Measurements from ENCODE around the gene MORC1. TPM values are rescaled to one million over a fixed set of nuclear protein-coding genes. Genes with fewer than 3 reads are reported as not detected.

The MORC1 gene, protein sequence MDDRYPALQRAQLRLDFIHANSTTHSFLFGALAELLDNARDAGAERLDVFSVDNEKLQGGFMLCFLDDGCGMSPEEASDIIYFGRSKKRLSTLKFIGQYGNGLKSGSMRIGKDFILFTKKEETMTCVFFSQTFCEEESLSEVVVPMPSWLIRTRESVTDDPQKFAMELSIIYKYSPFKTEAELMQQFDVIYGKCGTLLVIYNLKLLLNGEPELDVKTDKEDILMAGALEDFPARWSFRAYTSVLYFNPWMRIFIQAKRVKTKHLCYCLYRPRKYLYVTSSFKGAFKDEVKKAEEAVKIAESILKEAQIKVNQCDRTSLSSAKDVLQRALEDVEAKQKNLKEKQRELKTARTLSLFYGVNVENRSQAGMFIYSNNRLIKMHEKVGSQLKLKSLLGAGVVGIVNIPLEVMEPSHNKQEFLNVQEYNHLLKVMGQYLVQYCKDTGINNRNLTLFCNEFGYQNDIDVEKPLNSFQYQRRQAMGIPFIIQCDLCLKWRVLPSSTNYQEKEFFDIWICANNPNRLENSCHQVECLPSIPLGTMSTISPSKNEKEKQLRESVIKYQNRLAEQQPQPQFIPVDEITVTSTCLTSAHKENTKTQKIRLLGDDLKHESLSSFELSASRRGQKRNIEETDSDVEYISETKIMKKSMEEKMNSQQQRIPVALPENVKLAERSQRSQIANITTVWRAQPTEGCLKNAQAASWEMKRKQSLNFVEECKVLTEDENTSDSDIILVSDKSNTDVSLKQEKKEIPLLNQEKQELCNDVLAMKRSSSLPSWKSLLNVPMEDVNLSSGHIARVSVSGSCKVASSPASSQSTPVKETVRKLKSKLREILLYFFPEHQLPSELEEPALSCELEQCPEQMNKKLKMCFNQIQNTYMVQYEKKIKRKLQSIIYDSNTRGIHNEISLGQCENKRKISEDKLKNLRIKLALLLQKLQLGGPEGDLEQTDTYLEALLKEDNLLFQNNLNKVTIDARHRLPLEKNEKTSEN
- total RNA-seq = not detected in 2 replicates

DNA sequence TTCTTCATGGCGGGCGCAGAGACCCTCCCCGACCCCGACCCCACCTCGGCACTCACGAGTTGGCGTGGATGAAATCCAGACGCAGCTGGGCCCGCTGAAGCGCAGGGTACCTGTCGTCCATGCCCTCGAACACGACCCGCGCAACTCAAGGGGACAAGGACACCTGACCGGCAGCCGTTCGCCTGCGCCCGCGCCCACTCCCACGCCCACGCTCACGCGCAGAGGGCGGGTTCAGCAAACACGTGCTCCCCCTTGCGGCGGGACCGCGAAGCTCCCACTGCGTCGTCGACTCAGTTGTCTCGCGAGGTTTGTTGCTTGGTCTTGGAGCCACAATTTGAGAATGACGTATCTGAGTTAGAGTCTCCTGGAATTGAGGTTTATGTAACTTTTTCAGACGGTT is at the start of gene MORC1:
Gene MORC1 (minus strand): TSS at position 196 of the 400 bp plus-strand sequence. CDS start 75 bp downstream, at position 121.

DNA sequence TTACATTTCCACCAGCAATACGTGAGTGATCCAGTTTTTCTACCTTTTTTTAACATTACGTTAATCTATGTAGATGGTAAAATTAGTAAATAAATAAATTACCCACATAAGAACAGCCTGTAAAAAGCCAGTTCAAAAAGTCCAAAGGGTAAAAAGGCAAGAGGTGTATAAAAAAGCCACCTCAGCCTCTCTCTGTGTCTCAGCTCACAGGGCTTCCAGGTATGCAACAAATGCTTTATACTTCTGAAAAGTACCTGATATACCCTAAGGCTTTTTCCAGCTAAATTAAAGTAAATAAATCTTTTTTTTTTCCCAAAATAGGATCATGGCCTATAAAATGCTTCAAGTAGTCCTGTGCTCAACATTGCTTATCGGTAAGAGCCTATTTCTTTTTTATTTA is 18.6 kb upstream of the MORC1 start, which contains the start of gene C3orf85:
Gene C3orf85 (plus strand): TSS at position 197 of the 400 bp plus-strand sequence. CDS start 129 bp downstream, at position 326.

DNA sequence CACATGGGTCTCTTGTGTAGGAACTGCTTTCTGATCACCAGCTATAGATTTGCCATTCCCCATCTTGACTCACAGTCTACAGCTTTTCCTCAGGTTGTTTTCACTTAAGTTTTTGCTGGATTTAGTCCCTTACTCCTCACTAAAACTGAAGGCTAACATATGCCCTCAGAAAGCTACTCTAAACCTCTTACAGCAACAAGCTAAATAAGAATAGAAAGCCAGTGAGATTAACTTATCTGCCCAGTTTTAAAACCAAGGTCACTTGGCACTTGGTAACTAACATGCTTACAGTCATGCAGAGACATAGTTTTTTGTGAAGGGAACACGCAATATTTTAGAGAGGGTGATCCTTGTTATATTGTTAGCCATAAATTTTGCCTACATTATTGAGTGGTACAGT is 164.2 kb downstream of the MORC1 start, which contains the start of gene GUCA1C:
Gene GUCA1C (minus strand): TSS at position 180 of the 400 bp plus-strand sequence. CDS start 117 bp downstream, at position 63.

Other genes starting within 250 kb of the MORC1 start
- gene GUCA1C, start 164.3 kb downstream of the MORC1 start, total RNA-seq = not detected in 2 replicates
- gene C3orf85, start 18.6 kb upstream of the MORC1 start, total RNA-seq = not detected in 2 replicates
- gene DPPA2, start 198.4 kb upstream of the MORC1 start, total RNA-seq = not detected in 2 replicates
- gene DPPA4, start 219.4 kb upstream of the MORC1 start, total RNA-seq = not detected in 2 replicates

Measured in cardiac atrium fibroblast (primary cell).